Activated CD4-positive, alpha-beta T cell treated with anti-CD3 and anti-CD28 coated beads, Interleukin-2, amount 50 U/mL, for 24 hours (primary cell): Measurements from ENCODE around the gene NLRP8.
"Not testable (repeated sequence)": the region's sequence is repeated elsewhere in the genome, so short reads cannot be mapped to it uniquely, and the experiment has no call there.

Experiments
- DNase-seq, 2 donors: peaks; one replicate each; pipeline ENCODE4 v3.0.0-alpha.2; 2020; ENCODE audit warnings: low read depth in 1 of 2, low spot score in 1 of 2

NLRP8 gene

GRCh38 chr19:55947532-55947931, at the start of gene NLRP8:
TSS of gene NLRP8 (plus strand) at chr19:55947832.
- no peak for DNase-seq

- no peak for DNase-seq
Observed at GRCh38 chr19:55898911-55899310, 48.7 kb upstream of the NLRP8 start.

- no peak for DNase-seq
Observed at GRCh38 chr19:55901369-55902079, 46.1 kb upstream of the NLRP8 start.

- no peak for DNase-seq
Observed at GRCh38 chr19:55902080-55902751, 45.4 kb upstream of the NLRP8 start.

GRCh38 chr19:55907286-55907685, 40.3 kb upstream of the NLRP8 start:
- no peak for DNase-seq

GRCh38 chr19:55907746-55908145, 39.9 kb upstream of the NLRP8 start:
- DNase-seq, result no peak

- DNase-seq, result no peak
Observed at GRCh38 chr19:55909801-55910200, 37.8 kb upstream of the NLRP8 start.

- DNase-seq, result no peak
Observed at GRCh38 chr19:55912916-55913315, 34.7 kb upstream of the NLRP8 start.

GRCh38 chr19:55913643-55914268, 33.9 kb upstream of the NLRP8 start:
- no peak for DNase-seq

- no peak for DNase-seq
Observed at GRCh38 chr19:55923556-55923955, 24.1 kb upstream of the NLRP8 start.

- no peak for DNase-seq
Observed at GRCh38 chr19:55927991-55928390, 19.6 kb upstream of the NLRP8 start.

- DNase-seq, result not testable (repeated sequence)
Observed at GRCh38 chr19:55929258-55929657, 18.4 kb upstream of the NLRP8 start.

- no peak for DNase-seq
Observed at GRCh38 chr19:55930996-55931515, 16.6 kb upstream of the NLRP8 start.

- DNase-seq, result no peak
Observed at GRCh38 chr19:55931936-55932386, 15.7 kb upstream of the NLRP8 start, which contains the start of gene NLRP13. TSS of gene NLRP13 (minus strand) at chr19:55932336. CDS start at chr19:55932311, 25 bp downstream.

- no peak for DNase-seq
Observed at GRCh38 chr19:55935206-55935605, 12.4 kb upstream of the NLRP8 start.

GRCh38 chr19:55939206-55939605, 8.4 kb upstream of the NLRP8 start:
- no peak for DNase-seq

GRCh38 chr19:55940306-55940705, 7.3 kb upstream of the NLRP8 start:
- no peak for DNase-seq

GRCh38 chr19:55950566-55950965, 2.9 kb downstream of the NLRP8 start:
- DNase-seq, result not testable (repeated sequence)

GRCh38 chr19:55956431-55956830, 8.8 kb downstream of the NLRP8 start:
- DNase-seq, result no peak

GRCh38 chr19:55958356-55958755, 10.7 kb downstream of the NLRP8 start:
- no peak for DNase-seq

GRCh38 chr19:55959996-55960675, 12.5 kb downstream of the NLRP8 start:
- DNase-seq, result no peak
